PC-3 (cell line): Measurements from ENCODE around the gene KCNQ1. TPM values are rescaled to one million over a fixed set of nuclear protein-coding genes. Genes with fewer than 3 reads are reported as not detected.

Source experiments
- ATAC-seq: fragments of 200-7000 bp; cut with Tn5 transposase; 2 replicates; pipeline ENCODE4 v1.9.1; 2020; ENCODE audit warnings: mild to moderate bottlenecking, moderate library complexity
- BruUV-seq: library from RNA; stranded (reverse); fragments of 400-500 nt; replicated peaks from 2 replicates; lab custom pipeline; 2021; lab: Mats Ljungman, UMichigan
- CTCF ChIA-PET: fragments of 300-600 bp; sonication (Branson Sonifier 250); formaldehyde crosslinking; loops from one replicate; lab custom pipeline; 2022; ENCODE audit warnings: antibody characterized with exemption; lab: Charles Lee
- POLR2A ChIA-PET: fragments of 300-600 bp; sonication (Branson Sonifier 250); formaldehyde crosslinking; loops from one replicate; lab custom pipeline; 2022; ENCODE audit warnings: antibody characterized with exemption; ENCODE audit not compliant: unreplicated experiment; lab: Charles Lee
- DNase-seq: peaks from one replicate; pipeline ENCODE4 v3.0.0-alpha.2; 2015
- H2AFZ ChIP-seq: fragments of 300-600 bp; sonication (generic); 2 replicates; pipeline ENCODE4 v1.6.0; 2016; ENCODE audit warnings: antibody characterized with exemption, low read length
- H3F3A ChIP-seq: fragments of 300-600 bp; sonication (generic); one replicate; pipeline ENCODE4 v1.6.0; 2017; ENCODE audit warnings: antibody characterized with exemption, low read length, control low read depth, mild to moderate bottlenecking; ENCODE audit not compliant: unreplicated experiment
- H3K27ac ChIP-seq: fragments of 300-600 bp; sonication (generic); 2 replicates; pipeline ENCODE4 v1.5.1; 2016; ENCODE audit warnings: mild to moderate bottlenecking, low read length
- H3K27me3 ChIP-seq: fragments of 300-600 bp; sonication (generic); 2 replicates; pipeline ENCODE4 v1.6.1; 2016; ENCODE audit warnings: low read length, mixed read lengths
- H3K36me3 ChIP-seq: fragments of 300-600 bp; sonication (generic); 2 replicates; pipeline ENCODE4 v1.6.1; 2016; ENCODE audit warnings: low read depth, mixed run types, low read length, mixed read lengths
- H3K4me1 ChIP-seq: fragments of 300-600 bp; sonication (generic); 2 replicates; pipeline ENCODE4 v1.5.1; 2016; ENCODE audit warnings: low read length; ENCODE audit not compliant: insufficient read depth
- H3K4me2 ChIP-seq: fragments of 300-600 bp; sonication (generic); 2 replicates; pipeline ENCODE4 v1.6.0; 2016; ENCODE audit warnings: low read length
- H3K4me3 ChIP-seq: fragments of 300-600 bp; sonication (generic); 2 replicates; pipeline ENCODE4 v1.5.1; 2016; ENCODE audit warnings: mild to moderate bottlenecking, low read length, mixed read lengths
- H3K79me2 ChIP-seq: fragments of 300-600 bp; sonication (generic); 2 replicates; pipeline ENCODE4 v1.6.1; 2017; ENCODE audit warnings: low read length, mixed read lengths
- H3K9ac ChIP-seq: fragments of 300-600 bp; sonication (generic); 2 replicates; pipeline ENCODE4 v1.6.0; 2016; ENCODE audit warnings: mild to moderate bottlenecking, low read length
- H3K9me2 ChIP-seq: fragments of 300-600 bp; sonication (generic); replicated peaks from 2 replicates; pipeline ENCODE4 v1.6.1; 2016; ENCODE audit warnings: mixed run types, low read length, mixed read lengths
- H3K9me3 ChIP-seq: fragments of 300-600 bp; sonication (generic); 2 replicates; pipeline ENCODE4 v1.6.1; 2016; ENCODE audit warnings: low read length, mixed read lengths
- H4K20me1 ChIP-seq: fragments of 300-600 bp; sonication (generic); 2 replicates; pipeline ENCODE4 v1.6.1; 2016; ENCODE audit warnings: low read length, mixed read lengths
- EZH2 ChIP-seq: fragments of 300-600 bp; sonication (generic); IDR thresholded peaks from one replicate; pipeline ENCODE4 v1.6.1; 2017; ENCODE audit warnings: antibody characterized with exemption, mild to moderate bottlenecking, low read length; ENCODE audit not compliant: unreplicated experiment
- EZH2phosphoT487 ChIP-seq: fragments of 300-600 bp; sonication (generic); IDR thresholded peaks from 2 replicates; pipeline ENCODE4 v1.6.1; 2018; ENCODE audit warnings: mild to moderate bottlenecking, antibody characterized with exemption, low read length, borderline replicate concordance
- intact Hi-C: fragments of 100-400 bp; cut with micrococcal nuclease; formaldehyde crosslinking; loops from 2 replicates; pipeline ENCODE4 v1.9.0; 2023
- total RNA-seq: library from RNA; depleted of rRNA; stranded (reverse); fragments of >200 nt; gene quantifications from 2 replicates; pipeline ENCODE4 v1.2.3, GENCODE V29; 2014
- TF ChIP-seq, protein P1 (sequence below): fragments of 300-600 bp; sonication (generic); conservative IDR thresholded peaks from 2 replicates; pipeline ENCODE4 v1.5.1; 2017; ENCODE audit warnings: antibody characterized with exemption, low read depth, mild to moderate bottlenecking, low read length

Gene KCNQ1
- total RNA-seq, 1 experiment from 2014 or later = 0.40 TPM

DNA sequence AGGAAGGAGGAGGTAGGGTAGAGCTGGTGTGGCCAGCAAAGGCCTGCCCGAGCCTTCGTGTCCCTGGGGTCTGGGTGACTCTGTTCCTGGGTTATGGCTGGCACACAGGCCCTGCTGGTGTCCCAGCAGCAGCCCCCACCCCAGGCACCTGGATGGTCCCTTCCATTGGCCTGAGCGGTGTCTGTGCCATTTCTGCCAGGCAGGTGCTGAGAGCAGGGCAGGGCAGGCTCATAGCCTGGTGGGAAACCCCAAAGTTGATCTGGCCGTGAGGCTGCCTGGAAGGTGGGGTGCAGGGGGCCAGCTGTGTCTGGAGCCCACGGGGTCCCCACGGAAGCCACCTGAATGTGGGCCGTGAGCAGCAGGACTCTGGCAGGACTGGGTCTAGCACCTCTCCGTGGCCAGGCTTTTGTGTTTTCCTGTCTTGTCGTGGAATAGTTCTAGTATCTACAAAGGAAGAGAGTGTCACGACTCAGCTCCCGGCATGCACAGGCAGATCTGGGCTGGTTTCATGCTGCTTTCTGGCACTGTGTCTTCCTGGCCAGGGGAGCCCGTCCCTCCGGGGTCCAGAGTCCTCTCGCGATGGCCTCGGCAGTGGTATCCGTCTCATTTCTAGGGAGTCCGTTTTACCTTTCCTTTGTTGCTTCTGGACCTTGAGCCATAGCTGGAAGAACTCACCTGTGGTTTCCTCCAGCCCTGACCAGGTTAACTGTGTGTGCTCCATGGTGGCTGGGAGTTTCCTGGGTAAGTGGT, 83.7 kb downstream of the KCNQ1 start:
- no peaks in the 10 kb centered on the region for H3F3A ChIP-seq
- H3K36me3 ChIP-seq = no peaks in the 10 kb centered on the region; the same call in 1 of the 2 replicates
- BruUV-seq = no TSS peak
- no peaks in the 10 kb centered on the region for H3K9me2 ChIP-seq
- DNase-seq (no peak), ATAC-seq (no peak)
- no peak overlapping the region for H2AFZ ChIP-seq
- no peak overlapping the region for H3K4me3 ChIP-seq
- H3K9me3 ChIP-seq = no peaks in the 10 kb centered on the region
- H3K79me2 ChIP-seq = no peaks in the 10 kb centered on the region
- no peaks in the 10 kb centered on the region for H3K27me3 ChIP-seq
- TF ChIP-seq EZH2phosphoT487 (no peak), EZH2 (no peak)
- TF ChIP-seq, protein P1, sequence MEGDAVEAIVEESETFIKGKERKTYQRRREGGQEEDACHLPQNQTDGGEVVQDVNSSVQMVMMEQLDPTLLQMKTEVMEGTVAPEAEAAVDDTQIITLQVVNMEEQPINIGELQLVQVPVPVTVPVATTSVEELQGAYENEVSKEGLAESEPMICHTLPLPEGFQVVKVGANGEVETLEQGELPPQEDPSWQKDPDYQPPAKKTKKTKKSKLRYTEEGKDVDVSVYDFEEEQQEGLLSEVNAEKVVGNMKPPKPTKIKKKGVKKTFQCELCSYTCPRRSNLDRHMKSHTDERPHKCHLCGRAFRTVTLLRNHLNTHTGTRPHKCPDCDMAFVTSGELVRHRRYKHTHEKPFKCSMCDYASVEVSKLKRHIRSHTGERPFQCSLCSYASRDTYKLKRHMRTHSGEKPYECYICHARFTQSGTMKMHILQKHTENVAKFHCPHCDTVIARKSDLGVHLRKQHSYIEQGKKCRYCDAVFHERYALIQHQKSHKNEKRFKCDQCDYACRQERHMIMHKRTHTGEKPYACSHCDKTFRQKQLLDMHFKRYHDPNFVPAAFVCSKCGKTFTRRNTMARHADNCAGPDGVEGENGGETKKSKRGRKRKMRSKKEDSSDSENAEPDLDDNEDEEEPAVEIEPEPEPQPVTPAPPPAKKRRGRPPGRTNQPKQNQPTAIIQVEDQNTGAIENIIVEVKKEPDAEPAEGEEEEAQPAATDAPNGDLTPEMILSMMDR = no peak
- H3K9ac ChIP-seq = no peak overlapping the region
- H3K4me1 ChIP-seq = peaks cover 7% of the 10 kb centered on the region
- intact Hi-C loops = no loop called here
- CTCF ChIA-PET = interaction anchor here (0.6 kb wide), 1 partner anchor 374 kb away, joined by 5 read pairs; a partner anchor contains a TSS
- H3K4me2 ChIP-seq = no peak overlapping the region
- POLR2A ChIA-PET = no interaction called here
- no peaks in the 10 kb centered on the region for H4K20me1 ChIP-seq
- H3K27ac ChIP-seq = no peak overlapping the region

DNA sequence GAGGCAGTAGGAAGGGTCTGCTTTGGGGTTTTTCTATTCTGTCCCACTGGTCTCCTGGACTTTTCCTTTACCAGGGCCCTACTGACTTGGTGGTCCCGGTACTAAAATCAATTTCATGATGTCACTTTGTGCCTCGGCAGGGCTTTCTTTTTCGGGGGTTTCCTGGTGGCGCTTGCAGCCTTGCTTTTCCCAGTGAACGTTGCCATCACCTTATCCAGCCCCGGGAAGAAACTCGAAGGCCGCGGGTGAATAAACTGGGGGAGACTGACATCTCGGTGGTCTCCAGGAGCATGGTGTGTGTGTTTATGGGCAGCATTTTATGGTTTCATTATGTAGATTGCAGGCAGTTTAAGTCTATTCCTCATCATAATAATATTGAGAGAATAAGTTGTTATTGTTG, 84.4 kb downstream of the KCNQ1 start:
- DNase-seq (no peak), ATAC-seq (no peak)
- TF ChIP-seq, protein P1 = no peak
- TF ChIP-seq EZH2phosphoT487 (no peak), EZH2 (no peak)
- CTCF ChIA-PET = no interaction called here
- intact Hi-C loops = no loop called here
- BruUV-seq = no TSS peak
- H3K4me3 ChIP-seq = no peak overlapping the region
- no peaks in the 10 kb centered on the region for H3K9me2 ChIP-seq
- no peak overlapping the region for H2AFZ ChIP-seq
- no peaks in the 10 kb centered on the region for H3K27me3 ChIP-seq
- no peaks in the 10 kb centered on the region for H4K20me1 ChIP-seq
- peaks cover 13% of the 10 kb centered on the region for H3K4me1 ChIP-seq
- H3F3A ChIP-seq = no peaks in the 10 kb centered on the region
- POLR2A ChIA-PET = no interaction called here
- no peak overlapping the region for H3K9ac ChIP-seq
- no peak overlapping the region for H3K4me2 ChIP-seq
- no peak overlapping the region for H3K27ac ChIP-seq
- H3K79me2 ChIP-seq = no peaks in the 10 kb centered on the region
- no peaks in the 10 kb centered on the region; the same call in 1 of the 2 replicates for H3K36me3 ChIP-seq
- no peaks in the 10 kb centered on the region for H3K9me3 ChIP-seq

DNA sequence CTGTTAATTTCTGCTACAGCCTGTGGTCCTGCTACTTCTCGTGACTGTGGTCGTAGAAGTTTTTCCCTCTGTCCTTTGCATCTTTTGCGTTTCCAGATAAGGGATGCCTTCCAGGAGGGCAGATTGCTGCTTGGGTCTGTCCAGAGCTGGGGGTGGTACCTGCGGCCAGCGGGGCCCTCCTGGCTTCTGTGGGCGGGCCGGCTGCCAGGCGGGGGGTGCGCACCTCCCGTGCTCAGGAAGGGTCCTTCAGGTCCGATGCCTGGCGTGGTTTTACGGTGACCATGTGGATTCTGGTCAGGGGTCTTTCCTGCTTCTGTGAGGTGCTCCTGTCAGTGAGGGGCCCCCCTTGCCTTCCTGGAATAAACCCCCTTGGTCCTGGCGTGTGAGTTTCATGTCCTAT, 84.8 kb downstream of the KCNQ1 start:
- H2AFZ ChIP-seq = no peak overlapping the region
- H3K79me2 ChIP-seq = no peaks in the 10 kb centered on the region
- TF ChIP-seq EZH2 (no peak), EZH2phosphoT487 (no peak)
- TF ChIP-seq, protein P1 = no peak
- no peaks in the 10 kb centered on the region for H3K9me2 ChIP-seq
- no TSS peak for BruUV-seq
- no peaks in the 10 kb centered on the region for H4K20me1 ChIP-seq
- no peaks in the 10 kb centered on the region for H3K27me3 ChIP-seq
- no peak overlapping the region for H3K9ac ChIP-seq
- no peak overlapping the region for H3K4me2 ChIP-seq
- no peak overlapping the region for H3K27ac ChIP-seq
- no peaks in the 10 kb centered on the region for H3F3A ChIP-seq
- H3K4me1 ChIP-seq = peaks cover 18% of the 10 kb centered on the region
- intact Hi-C loops = loop anchor here (5.0 kb wide), 1 partner anchor 168 kb away; the partner anchor contains the start of gene KCNQ1OT1
- H3K36me3 ChIP-seq = no peaks in the 10 kb centered on the region; the same call in 1 of the 2 replicates
- no peaks in the 10 kb centered on the region for H3K9me3 ChIP-seq
- ChIA-PET CTCF (no interaction called here), POLR2A (no interaction called here)
- DNase-seq = no peak
- ATAC-seq = no peak
- H3K4me3 ChIP-seq = no peak overlapping the region
